GM21360 (cell line): Measurements from ENCODE around the gene ANK3.
A peak's percentile ranks its signal among the peaks of the same experiment; 100 is the strongest.

ENCODE experiments used
- ATAC-seq: cut with Tn5 transposase; IDR thresholded peaks from one replicate; pipeline ENCODE4 v1.9.1; 2021; ENCODE audit warnings: mild to moderate bottlenecking, moderate library complexity; ENCODE audit not compliant: unreplicated experiment

ANK3 gene

DNA sequence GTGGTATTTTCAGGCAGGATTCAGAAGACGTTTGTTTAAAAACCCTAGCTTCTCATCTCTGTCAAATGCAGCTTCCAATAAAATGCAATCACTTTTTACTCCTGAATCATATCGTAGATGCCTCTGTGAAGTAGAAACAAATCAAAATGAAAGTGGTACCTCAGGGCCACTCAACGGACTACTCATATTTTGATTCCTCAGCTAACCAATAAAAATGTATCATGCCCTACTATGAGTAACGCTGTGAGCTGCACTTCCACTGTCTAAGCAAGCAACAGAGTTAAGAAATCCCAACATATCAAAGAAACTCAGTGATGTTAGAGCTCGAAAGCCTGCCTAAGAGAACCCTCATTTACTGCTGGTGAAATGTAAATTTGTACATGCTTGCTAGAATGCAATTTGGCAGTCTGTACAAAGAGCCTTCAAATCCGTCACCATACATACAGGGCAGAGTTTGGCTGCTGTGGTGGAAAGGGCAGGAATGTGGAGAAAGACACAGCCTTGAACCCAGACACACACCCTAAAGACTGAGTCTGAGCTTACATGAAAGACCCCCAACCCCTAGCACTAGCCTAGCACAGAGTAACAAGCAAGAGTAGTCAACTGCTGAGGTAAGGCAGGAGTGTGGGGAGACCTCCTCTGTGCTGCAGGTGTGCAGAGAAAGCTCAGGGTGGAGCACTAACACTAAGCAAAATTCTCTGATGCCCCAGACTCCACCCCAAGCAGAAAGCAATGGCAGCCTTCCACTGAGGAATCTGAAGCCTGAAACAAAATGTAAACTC is 151.5 kb downstream of the ANK3 start:
- peak; percentile 47 for ATAC-seq

DNA sequence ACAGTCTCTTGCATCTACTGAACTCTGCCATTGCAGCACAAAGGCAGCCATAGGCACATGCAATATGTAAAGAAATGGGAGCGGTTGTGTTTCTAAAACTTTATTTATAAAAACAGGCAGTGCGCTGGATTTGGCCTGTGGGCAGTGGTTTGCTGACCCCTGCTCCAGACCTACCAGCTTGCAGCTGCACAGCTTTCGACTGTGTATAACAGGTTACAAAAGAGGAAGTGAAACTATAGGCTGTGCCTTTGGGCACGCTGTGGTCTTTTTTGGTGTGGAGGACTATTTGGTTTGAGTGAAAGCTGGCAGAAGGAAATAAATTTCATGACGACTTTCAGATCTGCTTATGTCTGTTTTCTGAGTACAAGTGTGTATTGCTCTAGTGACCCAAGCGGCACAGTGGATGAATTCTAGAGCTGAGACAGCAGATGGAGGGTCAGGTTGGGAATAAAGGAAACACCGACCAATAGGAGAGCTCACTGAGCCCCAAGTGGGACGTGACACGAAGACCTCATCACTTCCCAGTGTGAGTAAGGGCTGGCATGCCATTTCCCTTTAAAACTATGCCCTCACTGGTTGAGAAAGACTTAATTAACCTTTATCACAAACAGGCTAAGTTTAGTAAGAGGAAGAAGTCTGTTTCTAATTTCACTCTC is 152.7 kb downstream of the ANK3 start:
- ATAC-seq = peak; percentile 95

DNA sequence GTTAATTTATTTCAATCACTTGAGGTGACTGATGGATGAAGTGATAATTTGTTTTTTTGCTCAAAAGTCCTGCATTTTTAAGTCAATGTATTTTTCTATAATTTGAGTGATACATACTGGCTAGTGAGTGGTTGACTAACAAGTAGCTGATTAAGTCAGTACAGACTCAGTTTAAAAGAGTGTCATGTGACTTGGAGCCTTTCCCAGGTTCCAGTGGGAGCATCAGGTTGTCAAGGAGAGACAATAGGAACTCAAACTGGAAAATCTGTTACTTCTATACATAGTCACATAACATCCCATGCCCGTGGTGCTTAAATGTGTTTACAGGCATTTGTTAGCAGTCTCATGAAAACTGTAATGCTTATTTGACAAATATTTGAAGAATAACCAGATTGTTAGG is 154.7 kb downstream of the ANK3 start:
- no peak for ATAC-seq

DNA sequence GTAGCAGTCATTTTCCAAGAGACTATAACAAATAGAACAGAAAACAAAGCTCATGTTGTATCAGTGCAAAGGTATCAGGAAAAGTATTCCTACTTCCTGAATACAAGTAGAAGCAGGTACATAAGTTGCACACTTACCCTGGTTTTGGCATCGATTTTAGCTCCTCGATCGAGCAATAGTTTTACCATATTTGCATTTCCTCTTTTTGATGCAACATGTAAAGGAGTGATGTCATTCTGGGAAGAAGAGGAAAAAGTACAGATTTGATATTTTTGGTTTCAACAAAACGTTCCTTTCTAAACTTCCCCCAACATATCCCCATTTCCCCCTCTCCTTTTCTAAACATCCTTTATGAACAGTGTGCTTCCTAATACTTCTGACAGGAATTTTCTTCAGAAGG is 155.1 kb downstream of the ANK3 start:
- no peak for ATAC-seq

DNA sequence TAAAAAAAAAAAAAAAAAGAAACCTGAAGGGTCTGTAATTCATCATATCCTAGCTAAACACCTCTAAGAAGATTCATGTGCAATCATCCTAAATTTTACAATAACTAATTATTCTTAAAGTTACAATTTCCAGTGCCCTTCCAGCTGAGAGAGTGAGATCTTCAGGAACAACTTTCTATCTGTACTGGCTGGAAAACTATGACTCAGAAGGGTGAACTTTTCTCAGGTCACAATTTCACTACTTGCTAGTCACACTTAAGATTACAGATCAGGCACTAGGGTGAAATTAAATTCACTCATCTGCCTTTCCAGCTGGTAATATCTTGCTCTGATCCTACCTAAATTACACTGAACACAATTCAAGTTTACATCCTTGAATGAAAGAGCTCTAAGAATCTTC is 158.8 kb downstream of the ANK3 start:
- no peak for ATAC-seq

DNA sequence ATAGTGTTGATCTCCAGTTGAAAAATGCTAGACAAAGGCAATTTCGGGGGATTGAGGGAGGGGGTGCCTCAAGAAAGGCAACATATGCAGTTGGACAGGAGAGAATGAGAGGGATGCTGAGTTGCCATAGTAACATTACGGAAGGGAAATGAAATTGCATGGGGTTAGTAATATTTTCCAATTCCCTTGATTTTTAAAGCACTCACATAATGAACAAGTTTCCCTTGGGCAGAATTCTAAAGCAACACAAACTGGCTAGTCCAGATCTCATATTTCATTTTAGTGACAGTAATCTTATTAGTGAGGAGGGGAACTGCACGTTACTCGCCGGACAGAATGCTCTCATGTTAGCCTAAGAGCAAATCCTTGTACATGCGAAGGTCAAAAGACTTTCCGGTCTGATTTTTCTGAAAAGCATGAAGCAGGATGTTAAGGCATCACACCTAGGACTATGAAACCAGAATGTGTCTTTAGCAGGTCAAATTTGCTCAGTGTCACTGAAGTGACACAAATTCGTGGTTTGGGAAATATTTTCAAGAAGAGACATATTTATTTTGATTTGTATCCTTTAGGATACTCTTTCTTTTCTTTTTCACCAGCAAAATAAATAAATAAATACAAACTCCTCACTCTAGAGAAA is 165.5 kb downstream of the ANK3 start:
- no peak for ATAC-seq

DNA sequence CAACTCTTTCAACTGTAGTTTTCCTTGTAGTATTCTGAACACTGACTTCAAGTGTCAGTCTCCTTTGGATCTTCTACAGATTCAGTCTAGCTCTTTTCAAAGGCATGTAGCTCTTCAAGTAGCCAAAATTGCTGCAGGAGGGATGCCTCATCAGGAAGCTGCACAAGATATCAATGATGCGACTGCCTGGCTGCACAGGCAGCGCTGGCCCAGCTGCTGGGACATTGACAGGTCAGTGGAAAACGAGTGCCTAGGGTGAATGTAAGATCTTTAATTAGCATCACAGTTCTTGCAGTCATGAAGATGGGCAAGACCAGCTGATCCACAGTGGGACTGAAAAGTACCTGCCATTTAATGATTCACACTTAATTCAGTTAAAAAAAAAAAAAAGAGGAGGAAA is 167.6 kb downstream of the ANK3 start:
- ATAC-seq = no peak

DNA sequence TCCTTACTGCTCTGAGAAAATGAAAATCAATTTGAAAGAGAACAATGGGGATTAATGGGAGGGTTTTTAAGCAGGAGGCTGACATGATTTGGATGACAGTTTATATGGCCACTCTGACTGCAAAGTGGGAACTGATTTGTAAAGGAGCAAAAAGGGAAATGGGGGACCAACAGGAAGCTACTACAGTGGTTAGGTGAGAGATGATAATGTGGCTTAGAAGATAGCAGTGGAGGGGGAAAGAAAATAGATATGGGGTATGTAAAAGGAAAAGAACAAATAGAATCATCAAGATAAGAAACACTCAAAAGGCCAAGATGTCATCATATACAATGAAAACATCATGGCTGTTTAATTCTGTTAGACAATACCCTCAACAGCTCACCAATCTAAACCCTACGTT is 177.5 kb downstream of the ANK3 start:
- ATAC-seq = no peak

DNA sequence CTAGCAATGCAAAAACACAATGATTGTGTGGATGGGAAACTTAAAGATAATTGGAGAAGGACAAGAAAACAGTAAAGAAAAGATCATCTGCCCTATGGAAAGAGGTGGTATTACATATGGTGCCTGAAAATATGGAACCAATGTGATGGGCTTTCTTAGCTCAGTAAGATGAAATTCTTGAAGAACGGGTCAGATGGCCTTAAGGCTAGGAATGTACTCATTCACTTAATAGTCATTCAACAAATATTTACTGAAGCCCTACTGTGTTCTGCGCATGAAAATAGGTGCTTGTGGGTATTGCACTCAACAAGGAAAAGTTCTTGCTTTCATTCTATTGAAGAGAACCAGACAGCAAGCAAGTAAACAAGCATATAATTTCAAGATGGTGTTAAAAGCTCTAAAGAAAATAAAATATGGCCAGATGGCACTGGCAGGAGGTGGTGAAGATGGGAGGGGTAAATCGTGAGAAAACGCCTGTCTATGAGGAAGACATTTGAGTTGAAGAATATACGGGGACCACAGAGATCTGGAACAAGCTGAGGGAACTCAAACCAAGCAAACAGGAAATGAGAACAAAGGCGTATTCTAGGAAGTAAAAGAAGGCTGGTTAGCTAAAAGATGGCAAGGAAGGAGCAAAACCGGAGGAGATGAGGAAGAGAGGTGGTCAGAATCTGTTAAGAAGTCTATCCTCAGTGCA is 179.7 kb downstream of the ANK3 start:
- ATAC-seq = no peak

DNA sequence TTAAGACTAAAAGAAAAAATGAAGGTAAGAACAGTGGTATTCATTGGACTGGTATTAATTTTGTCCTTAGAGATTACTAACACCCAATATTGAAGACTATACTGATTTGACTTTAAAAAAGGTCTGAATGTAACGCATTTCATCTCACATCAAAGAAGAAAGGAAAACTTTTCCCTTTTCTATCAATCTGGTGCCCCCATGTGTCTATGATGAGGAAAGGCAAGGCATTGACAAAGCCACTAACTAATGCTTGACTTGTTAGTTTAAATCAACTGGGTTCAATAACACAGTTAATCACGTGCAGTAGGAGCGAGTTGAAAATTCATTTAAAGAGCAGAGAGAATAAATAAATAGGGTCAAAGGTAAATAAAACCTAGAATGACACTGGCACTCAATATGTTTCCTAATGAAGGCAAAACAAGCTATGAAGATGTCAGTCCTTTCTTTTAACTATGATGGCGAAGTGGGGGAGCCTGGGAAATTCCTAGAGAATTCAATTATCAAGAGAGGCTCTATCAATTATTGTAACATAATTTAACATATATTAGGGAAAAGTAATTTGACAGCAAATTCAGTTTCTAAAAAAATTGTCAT is 180.9 kb downstream of the ANK3 start:
- no peak for ATAC-seq

DNA sequence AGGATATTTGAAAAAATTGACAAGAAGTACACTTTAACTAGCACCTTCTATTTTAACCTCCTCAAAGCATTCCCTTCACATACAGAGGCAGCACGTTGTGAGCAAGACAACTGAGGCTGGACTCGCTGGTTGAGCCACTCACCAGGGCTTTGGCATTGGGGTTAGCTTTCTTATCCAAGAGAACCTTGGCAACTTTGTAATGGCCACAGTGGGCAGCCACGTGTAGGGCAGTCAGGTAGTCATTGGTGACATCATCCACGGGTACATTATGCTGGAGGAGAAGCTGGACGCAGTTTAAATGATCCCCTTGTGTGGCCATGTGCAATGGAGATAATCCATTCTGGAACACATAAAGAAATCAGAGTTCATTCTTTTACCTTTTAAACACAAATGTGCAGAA is 181.8 kb downstream of the ANK3 start:
- no peak for ATAC-seq

DNA sequence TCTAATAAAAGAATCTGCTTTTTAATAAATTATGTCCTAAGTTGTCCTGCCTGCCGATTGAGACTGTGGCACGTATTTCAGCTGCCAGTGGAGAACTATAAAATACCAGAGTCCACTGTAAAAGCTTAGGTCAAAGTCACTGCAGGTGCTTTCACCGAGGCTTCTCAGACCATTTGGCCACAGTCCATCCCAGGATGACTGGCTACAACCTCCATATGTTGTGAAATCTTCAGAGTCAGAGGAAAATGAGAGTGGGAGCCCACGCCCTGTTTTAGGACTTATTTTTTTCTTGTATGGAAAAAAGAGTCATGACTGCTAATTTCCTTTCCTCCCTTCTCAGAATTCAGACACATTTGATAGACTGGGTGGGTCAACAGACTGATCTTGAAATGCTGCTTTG is 182.9 kb downstream of the ANK3 start:
- no peak for ATAC-seq

DNA sequence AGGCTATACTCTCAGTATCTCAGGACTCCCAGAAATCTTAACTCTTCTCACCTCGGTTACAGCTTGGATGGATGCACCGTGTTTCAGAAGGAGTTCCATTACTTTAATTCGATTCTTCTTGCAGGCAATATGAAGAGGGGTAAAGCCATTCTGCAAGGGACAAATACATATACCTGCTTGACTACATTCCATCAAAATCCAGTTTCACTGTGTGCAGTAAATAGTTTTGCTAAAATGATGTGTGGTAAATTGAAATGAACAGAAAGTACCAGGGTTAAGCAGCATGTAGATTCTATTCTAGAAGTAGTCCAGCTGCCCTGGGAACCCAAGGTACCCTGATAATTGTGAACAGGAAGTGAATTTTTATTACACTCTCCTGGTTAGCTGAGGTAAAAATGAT is 183.9 kb downstream of the ANK3 start:
- no peak for ATAC-seq

DNA sequence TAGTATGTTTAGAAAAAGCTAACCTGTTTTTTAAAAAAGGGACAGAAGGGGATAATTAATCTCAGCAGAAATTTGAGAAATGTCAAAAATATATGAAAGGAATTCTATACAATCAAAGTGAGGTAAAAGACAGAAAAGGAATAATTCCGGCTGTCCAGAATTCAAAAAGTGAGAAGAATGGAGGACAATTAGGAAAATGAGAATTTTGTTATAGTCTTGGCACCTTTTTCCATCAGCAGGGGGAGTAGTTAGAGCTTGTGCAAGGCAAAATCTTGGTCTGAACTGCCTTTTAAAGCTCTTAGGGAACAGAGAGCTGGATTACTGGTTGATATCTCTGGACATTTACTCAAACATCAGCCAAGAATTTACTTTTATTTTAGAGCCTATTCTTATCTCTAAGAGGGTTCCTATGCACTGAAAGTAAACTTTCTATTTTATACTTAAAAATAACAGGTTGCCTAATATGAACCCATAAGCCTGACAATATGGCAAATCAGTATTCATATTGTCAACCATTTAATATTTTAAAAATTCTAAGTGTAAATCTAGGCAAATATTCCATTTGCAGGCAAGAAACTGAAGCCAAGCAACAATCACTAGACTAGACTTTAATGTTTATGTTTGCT is 185.6 kb downstream of the ANK3 start:
- no peak for ATAC-seq

DNA sequence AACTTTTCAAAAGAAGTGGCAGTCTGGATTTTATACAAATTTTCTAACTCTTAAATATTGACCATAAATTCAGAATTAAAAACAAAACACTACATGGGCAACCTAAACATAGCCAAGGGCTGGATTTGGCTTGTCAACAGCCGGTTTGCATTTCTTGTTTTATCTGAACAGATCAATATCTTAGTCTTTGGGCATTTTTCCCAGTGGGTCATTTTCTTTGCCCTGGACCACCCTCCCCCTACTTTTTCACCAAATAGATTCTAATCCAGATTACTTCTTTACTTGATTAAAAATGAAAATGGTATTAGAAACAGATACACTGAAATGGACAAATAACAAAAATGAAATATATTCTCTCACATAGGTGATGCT is 189.0 kb downstream of the ANK3 start:
- ATAC-seq = no peak

DNA sequence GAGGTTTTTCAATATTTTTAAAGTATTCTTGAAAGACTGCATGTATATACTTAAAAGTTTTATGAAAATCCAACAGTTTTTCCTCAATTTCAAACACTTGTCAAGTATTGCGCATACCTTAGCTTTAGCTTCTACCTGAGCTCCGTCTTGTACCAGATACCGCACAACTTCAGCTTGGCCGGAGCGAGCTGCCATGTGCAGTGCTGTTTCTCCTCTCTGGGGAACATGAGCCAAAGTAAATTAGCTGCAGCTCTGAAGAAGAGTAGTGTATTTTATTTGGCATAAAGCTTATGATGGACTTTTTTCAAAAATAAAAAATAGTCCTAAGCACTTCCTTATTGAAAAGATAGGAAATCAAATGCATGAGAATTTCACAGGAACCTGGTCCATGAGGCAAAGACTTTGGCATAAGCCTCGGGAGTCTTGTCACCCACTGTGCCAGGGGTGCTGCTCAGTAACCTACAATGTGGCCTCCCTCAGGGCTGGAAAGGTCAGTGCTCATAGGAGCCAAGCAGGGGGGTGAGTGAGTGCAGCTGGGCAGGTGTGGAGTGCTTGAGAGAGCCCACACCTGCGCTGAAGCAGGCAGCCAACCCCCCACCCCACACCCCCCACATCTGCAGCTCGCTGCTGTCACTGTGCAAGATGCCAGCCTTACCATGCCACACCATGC is 189.5 kb downstream of the ANK3 start:
- ATAC-seq = no peak

DNA sequence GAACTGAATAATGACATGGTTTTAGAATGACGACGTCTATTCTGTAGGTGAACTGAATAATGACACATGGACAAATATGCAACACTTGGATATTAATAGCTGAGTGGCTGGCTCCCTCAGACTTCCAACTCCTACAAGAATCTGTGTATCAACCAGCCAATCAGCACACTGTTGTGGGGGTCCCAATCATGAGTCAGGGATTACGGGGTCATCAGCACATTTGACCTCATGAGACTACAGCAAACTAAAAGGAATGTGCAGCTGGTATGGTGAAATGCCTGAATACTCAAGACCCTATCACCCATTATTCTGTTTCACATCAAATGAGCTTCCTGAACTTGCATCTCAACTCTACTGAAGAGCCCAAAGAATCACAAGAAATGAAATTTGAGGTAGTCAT is 192.5 kb downstream of the ANK3 start:
- ATAC-seq = no peak

DNA sequence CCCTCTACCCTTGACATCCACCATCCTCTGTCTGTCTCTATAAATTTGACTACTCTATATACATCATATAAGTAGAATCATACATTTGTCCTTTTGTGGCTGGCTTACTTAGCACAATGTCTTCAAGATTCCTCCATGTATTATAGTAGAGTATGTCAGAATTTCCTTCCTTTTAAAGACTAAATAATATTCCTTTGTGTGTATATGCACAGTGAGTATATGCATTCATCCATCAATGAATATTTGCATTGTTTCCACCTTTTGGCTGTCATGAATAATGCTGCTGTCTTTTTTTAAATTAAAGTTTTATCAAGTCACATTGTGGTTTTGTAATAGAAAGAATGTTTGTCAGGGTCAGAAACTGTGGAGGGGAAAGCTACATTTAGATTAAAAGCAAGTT is 195.3 kb downstream of the ANK3 start:
- ATAC-seq = no peak

DNA sequence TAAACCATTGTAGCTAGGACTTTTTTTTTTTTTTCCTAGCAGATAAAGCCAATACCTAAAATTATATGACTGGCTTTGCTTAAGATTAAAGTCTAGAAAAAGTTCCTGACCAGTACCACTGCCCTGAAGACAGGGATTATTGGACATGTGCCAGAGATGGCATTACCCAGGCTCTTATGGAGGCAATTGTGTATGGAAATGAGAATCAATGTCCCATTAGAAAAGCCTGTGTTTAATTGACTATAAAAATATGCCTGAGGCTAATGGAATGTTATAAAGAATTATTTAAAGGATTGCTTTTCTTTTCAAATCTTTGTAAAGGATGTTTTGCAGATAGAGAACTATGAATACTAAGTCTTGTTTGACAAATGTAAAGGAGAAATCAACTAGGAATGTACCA is 196.7 kb downstream of the ANK3 start:
- ATAC-seq = no peak

DNA sequence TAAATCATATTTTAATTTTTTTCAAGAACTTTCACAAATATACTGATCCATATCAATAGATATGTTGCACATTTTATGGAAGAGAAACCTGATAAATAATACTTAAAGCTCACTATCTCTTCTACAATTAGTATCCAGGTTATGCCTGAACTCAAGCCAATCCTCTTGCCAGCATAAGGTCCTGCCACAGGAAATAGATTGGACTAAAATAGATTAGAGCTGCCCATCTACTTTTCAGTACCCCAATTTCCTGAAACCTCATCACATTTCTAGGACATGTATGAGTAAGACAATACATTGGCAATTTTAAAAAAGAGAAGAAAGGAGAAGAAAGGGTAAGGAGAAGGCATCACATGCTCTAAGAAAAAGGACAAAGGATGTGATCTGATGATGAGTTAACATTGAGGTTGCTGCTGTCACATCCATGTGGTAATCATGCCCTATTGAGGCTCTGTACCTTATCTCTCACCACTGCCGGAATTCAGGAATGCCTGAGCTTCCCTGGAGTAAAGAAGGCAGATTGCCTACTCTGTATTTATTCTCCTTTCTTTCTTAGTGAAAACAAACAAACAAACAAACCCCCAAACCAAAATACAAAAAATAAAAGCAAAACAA is 199.7 kb downstream of the ANK3 start:
- ATAC-seq = no peak
